ENCODE results near the gene OGDH.

Gene OGDH

GRCh38 chr7:44748948-44749731 is 142.7 kb downstream of the OGDH start:
- DNase-seq: no peak

GRCh38 chr7:44749992-44750391 is 143.6 kb downstream of the OGDH start:
- no peak for DNase-seq

DNA sequence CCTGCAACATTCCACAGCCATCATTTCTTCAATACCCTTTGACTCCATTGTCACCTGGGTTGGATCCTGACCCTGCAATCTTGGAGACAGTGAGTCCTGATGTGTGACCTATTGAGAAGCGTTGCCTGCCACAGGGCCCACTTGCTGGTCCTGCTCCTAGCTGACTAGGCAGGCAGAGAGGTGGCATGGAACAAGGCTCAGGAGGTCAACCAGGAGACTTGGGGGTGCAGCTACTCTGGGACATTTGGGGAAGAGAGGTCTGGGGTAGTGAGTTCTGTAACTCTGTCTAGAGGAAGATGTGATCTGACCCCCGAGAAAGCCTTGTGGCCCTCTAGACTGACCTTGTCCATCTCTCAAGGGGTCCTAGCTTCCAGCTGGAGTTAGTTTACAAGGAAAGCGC is 144.0 kb downstream of the OGDH start:
- no peak for DNase-seq

- peak; percentile 27 for DNase-seq
These were observed 144.6 kb downstream of the OGDH start for GRCh38 chr7:44750921-44751571.

DNA sequence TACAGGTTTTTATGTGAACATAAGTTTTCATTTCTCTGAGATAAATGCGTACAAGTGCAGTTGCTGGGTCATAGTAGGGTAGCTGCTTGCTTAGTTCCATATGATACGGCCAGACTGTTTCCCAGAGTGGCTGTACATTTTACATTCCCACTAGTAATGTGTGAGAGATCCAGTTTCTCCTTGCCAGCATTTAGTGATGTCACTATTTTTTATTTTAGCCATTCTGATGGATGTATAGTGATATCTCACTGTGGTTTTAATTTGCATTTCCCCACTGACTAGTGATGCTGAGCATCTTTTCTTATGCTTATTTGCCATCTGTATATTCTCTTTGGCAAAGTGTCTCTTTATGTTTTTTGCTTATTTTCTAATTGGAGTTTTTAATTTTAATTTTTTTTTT is 146.4 kb downstream of the OGDH start:
- no peak for DNase-seq

GRCh38 chr7:44754802-44755697 is 148.6 kb downstream of the OGDH start:
- no peak for DNase-seq

GRCh38 chr7:44755698-44756627 is 149.5 kb downstream of the OGDH start:
- DNase-seq: no peak

DNA sequence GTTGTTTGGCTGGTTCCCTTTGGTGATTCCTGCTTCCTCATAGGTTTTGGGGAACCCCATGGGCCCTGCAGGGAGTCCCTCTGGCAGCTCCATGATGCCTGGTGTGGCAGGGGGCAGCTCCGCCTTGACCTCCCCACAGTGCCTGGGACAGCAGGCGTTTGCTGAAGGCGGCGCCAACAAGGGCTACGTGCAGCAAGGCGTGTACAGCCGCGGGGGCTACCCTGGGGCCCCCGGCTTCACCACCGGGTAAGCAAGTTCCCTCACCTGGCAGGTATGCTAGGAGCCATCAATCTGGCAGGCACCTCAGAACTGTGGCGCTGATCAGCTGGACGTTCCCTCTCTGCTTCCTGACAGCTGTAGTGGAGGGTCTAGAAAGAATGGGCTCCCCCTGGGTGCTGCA is 150.5 kb downstream of the OGDH start:
- no peak for DNase-seq

GRCh38 chr7:44757311-44757710 is 150.9 kb downstream of the OGDH start:
- no peak for DNase-seq

DNA sequence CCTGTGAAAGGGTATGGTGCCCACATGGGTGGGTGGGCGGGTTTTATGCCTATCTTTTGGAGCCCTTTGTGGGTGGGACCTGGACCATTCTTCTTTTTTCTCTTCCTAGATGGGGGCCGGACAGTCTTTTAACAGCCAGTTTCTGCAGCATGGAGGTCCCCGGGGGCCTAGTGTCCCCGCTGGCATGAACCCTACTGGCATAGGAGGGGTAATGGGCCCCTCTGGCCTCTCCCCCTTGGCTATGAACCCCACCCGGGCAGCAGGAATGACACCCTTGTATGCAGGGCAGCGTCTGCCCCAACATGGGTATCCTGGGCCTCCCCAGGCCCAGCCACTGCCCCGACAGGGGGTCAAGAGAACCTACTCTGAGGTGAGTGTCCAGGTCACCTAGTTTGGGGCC is 151.3 kb downstream of the OGDH start:
- no peak for DNase-seq
